ENCODE data around the gene TMX3.
A peak's percentile ranks its signal among the peaks of the same experiment; 100 is the strongest.

The TMX3 gene

GRCh38 chr18:68713796-68714195 lies 1.1 kb downstream of the TMX3 start:
- FAIRE-seq (peak; percentile 58), DNase-seq (ENCODE audit: insufficient read length, low spot score) (no peak)

- DNase-seq (ENCODE audit: insufficient read length, low spot score) (no peak), FAIRE-seq (peak; percentile 45)
These were observed 1.8 kb downstream of the TMX3 start for GRCh38 chr18:68713131-68713530.

GRCh38 chr18:68707646-68708045 lies 7.3 kb downstream of the TMX3 start:
- FAIRE-seq = no peak
- DNase-seq (ENCODE audit: insufficient read length, low spot score) = no peak

DNA sequence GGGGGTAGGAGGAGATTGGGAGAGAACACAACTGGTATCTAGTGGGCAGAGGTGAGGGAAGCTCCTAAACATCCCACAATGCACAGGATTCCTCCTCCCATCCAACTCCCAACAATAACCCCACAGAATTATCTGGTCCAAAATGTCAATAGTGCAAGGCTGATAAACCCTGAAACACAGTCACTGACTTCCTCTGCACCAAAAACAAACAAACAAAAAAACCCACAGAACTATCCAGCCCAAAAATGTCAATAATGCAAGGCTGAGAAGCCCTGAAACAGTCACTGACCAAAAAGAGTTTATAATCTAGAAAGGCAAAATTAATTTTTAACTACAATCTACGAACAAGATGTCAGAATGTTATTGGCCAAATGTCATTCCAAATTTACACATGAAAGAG lies 9.8 kb downstream of the TMX3 start:
- no peak for DNase-seq (ENCODE audit: insufficient read length, low spot score)
- FAIRE-seq = no peak

DNA sequence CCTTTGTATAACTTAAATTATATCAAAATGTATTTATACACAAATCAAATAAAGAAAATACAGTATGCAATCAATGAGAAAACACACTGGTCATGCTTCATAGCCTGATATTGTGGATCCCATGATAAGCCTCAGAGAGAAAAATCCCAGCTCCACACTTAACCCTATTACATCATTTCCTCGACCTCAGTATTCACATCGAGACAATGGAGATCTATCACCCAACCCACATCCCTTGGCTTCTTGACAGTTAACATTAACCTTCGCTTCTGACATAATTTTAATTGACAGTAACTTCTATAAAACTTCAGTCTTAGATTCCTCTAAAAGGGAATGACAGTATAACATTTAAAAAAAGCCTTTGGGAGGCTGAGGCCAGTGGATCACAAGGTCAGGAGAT lies 11.6 kb downstream of the TMX3 start:
- no peak for FAIRE-seq
- DNase-seq (ENCODE audit: insufficient read length, low spot score) = no peak

DNA sequence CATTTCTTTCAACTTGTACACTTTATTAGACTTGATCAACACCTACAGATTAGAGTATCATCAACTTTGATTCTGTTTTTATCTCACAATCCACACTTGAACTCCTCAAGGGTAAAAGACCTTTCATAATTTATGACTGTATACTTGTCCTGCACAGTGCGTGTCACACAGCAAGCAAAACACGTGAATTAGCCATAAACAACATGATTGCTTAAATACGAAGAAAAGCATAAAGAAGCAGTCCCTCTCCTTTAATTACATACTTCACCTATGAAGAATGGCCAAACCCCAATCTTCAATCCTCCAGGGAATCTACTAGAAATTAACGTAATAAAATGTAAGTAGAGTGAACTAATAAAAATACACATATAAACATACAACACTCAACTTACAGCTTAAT lies 13.6 kb downstream of the TMX3 start:
- DNase-seq (ENCODE audit: insufficient read length, low spot score) (no peak), FAIRE-seq (no peak)

GRCh38 chr18:68699043-68699442 lies 15.9 kb downstream of the TMX3 start:
- FAIRE-seq (no peak), DNase-seq (ENCODE audit: insufficient read length, low spot score) (no peak)

GRCh38 chr18:68696937-68697336 lies 18.0 kb downstream of the TMX3 start:
- DNase-seq (ENCODE audit: insufficient read length, low spot score) (no peak), FAIRE-seq (no peak)

DNA sequence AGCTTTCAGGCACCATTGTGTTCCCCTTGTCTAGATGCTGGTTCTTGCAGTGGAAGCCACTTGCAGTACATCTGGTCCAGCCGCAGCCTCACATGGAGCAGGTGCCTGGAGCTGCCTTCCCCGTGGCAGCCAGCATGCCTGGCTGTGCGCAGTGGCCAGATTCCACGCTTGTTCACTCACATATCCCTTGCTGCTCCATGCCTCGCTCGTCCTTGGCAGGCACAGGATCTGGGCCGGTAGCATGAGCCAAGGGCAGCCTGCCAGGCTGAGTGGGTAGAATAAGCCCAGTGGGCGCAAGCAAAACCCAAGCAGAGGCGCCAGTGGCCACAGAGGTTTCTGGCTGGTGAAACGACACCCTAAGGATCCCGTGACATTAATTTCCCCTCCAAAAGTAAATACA lies 20.6 kb downstream of the TMX3 start:
- no peak for DNase-seq (ENCODE audit: insufficient read length, low spot score)

DNA sequence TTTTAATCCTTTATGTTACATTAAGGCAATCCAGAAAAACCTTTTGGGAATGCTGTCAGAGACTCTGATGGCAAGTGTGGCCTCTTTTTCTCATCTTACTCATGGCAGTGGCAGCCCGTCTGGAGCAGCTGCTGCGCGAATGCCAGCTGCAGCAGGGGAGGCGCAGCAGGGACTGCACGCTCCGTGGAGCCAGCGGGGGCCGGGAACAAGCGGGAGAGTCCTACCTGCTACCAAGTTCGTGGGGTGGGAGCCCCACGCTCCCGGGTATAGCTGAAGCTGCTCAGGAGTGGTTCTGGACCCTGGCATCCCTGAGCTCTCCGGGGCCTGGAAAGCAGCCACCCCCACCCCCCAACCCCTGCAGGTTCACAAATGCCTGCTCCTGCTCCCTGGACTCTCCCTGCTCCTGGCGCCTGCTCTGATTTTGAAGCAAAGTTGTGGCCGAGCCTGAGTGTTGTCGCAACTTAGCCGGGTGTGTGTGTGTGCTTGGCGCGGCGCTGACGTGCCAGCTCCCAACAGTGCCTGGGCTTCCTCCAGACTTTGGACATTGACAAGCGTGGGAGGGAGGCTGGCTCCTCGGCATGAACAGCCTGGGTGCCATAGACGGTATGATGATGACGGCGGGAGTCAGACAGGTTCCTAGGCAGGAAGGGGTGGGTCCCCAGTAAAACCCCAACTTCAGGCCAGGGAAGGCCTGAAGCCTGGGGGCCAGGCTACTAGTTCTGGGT lies 21.7 kb downstream of the TMX3 start:
- no peak for FAIRE-seq

More for the DNA sequence above, 20.6 kb downstream of the TMX3 start:
- FAIRE-seq = no peak

GRCh38 chr18:68679528-68679927 lies 35.4 kb downstream of the TMX3 start:
- FAIRE-seq (no peak), DNase-seq (ENCODE audit: insufficient read length, low spot score) (no peak)

More for the DNA sequence above, 21.7 kb downstream of the TMX3 start:
- DNase-seq (ENCODE audit: insufficient read length, low spot score) = no peak

GRCh38 chr18:68676913-68677312 lies 38.0 kb downstream of the TMX3 start:
- DNase-seq (ENCODE audit: insufficient read length, low spot score) = no peak
- peak; percentile 54 for FAIRE-seq

DNA sequence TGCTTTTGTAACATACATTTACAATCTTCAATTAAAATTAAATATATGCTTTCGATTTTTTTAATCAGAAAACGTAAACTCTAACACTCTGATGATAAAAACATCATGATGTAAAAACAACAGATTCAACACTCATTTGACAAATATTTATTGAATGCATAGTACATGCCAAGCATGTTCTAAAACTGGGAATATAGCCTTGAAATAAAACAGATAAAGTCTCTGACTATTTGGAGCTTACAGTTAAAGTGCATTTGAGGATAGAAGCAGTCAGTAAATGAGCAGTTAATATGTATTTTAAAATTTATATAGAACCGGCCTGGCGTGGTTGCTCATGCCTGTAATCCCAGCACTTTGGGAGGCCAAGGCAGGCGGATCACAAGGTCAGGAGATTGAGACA lies 47.8 kb downstream of the TMX3 start:
- no peak for FAIRE-seq
- DNase-seq (ENCODE audit: insufficient read length, low spot score) = no peak

GRCh38 chr18:68666381-68666780 lies 48.5 kb downstream of the TMX3 start:
- DNase-seq (ENCODE audit: insufficient read length, low spot score) = no peak
- FAIRE-seq = no peak

GRCh38 chr18:68665628-68666027 lies 49.3 kb downstream of the TMX3 start:
- no peak for FAIRE-seq

GRCh38 chr18:68662754-68663153 lies 52.2 kb downstream of the TMX3 start:
- DNase-seq (ENCODE audit: insufficient read length, low spot score) (no peak), FAIRE-seq (no peak)

More at GRCh38 chr18:68665628-68666027, 49.3 kb downstream of the TMX3 start:
- DNase-seq (ENCODE audit: insufficient read length, low spot score) = no peak

DNA sequence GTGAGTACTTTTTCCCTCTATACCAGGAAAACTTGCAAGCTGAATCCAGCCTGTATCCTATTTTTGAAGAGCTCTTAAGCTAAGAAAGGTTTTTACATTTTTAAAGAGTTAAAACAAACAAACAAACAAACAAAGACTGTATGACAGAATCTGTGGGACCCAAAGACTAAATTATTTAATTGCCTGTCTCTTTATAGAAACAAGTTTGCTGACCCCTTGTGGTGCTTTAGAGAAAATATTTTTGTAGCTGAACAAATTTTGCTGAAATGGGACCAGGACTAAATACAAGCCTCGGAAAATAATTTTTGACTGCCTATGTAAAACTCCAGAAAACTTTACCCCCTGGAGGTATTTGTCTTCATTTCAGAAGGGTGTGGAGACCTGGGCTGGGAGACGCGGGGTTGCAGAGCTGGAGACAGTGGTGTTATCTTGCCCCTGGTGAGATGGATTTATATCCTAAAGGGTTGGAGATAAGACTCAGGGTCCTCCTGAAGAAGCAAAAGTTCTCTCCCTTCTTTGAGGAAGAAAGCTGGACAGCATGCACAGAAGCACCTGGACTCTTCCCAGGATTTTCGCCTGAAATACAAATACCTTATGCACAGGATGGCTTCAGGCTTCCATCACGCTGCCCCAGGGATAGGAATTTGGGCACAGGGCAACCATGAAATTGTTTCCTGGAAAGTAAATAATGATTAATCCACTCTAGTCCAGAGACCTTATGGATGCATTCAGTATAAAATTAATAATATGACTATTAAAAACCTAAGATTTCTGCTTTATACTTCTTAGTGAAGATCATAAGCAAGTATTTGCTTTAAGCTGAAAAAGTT lies 54.3 kb downstream of the TMX3 start:
- no peak for FAIRE-seq
- no peak for DNase-seq (ENCODE audit: insufficient read length, low spot score)

- DNase-seq (ENCODE audit: insufficient read length, low spot score) (no peak), FAIRE-seq (no peak)
These were observed 66.7 kb downstream of the TMX3 start for GRCh38 chr18:68648191-68648590.

DNA sequence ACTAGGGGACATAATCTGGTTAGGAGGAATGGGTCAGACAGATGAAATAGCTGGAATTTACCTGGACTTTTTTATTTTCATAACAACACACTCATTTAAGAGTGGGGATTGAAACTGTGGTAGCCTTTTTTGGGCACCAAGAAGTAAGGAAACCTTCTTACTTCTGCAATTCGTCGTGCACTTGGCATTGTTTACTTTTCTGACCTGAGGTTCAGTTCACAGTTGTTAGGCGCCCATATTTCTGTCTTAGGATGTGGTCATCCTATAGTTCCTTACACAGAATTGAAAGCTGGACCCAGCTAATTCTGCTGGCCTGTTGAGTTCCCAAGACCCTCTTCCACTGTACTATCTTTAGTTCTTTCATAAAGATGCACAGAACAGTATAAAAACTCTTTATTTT lies 72.9 kb downstream of the TMX3 start:
- DNase-seq (ENCODE audit: insufficient read length, low spot score) (no peak), FAIRE-seq (no peak)

GRCh38 chr18:68640861-68641260 lies 74.0 kb downstream of the TMX3 start:
- FAIRE-seq (no peak), DNase-seq (ENCODE audit: insufficient read length, low spot score) (no peak)

DNA sequence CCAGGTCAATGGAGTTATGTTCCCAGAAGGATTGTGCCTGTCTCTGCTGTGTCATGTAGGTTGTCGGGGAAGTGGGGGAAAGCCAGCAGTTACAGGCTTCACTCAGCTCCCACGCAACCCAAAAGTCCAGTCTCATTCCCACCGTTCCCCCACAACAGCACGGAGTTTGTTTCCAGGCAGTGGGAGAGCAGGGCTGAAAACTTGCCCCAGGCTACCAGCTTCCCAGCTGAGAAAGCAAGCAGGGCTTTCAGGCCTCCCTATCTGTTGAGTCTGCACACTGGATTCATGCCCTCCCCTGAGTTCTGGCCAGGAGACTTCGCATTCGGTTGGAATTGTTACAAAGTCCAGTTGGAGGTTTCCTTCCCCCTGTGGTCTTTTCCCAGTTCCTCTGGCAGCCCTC lies 76.3 kb downstream of the TMX3 start:
- FAIRE-seq = no peak

GRCh38 chr18:68627812-68628211 lies 87.1 kb downstream of the TMX3 start:
- FAIRE-seq = no peak
- DNase-seq (ENCODE audit: insufficient read length, low spot score) = no peak

More for the DNA sequence above, 76.3 kb downstream of the TMX3 start:
- DNase-seq (ENCODE audit: insufficient read length, low spot score) = no peak

Measured in GM19239 (cell line).